ENCODE data around the gene ERG. TPM values are rescaled to one million over a fixed set of nuclear protein-coding genes. Genes with fewer than 3 reads are reported as not detected.

ERG gene
- total and polyA plus RNA-seq, 4 donors: 3.3 to 6.0 (median 4.1) TPM

- no peak overlapping the region for H3K4me3 ChIP-seq (ENCODE audit: low read depth in 1 of 3, low read length in 3 of 3)
- H3K27ac ChIP-seq (ENCODE audit: low read depth in 1 of 2, low read length in 2 of 2): no peak overlapping the region
- H3K36me3 ChIP-seq (ENCODE audit: control insufficient read depth in 4 of 4, insufficient read depth in 3 of 4, low read depth in 1 of 4, low read length in 3 of 4): no peaks in the 10 kb centered on the region
- DNase-seq (ENCODE audit: low spot score): no peak
- peaks cover 0 to 12% (median 1%) of the 10 kb centered on the region in 4 donors for H3K27me3 ChIP-seq (ENCODE audit: control insufficient read depth in 4 of 4, insufficient read depth in 4 of 4, low read length in 3 of 4)
- 81% methylated on average over 8 of the region's 8 CpGs for WGBS
- no peak overlapping the region for H3K9ac ChIP-seq (ENCODE audit: low read depth in 1 of 2, low read length in 2 of 2)
- H3K4me1 ChIP-seq (ENCODE audit: control insufficient read depth in 4 of 4, insufficient read depth in 4 of 4, low read length in 3 of 4): no peaks in the 10 kb centered on the region
- H3K9me3 ChIP-seq (ENCODE audit: control insufficient read depth in 4 of 4, low read length in 3 of 4): no peaks in the 10 kb centered on the region
- TF ChIP-seq JUND (IDR thresholded peaks at IDR 0.05) (no peak), HNF4G (IDR thresholded peaks at IDR 0.05) (no peak), TAF1 (conservative IDR thresholded peaks at IDR 0.05) (no peak), GABPA (IDR thresholded peaks at IDR 0.05 in 1 of 2, conservative IDR thresholded peaks at IDR 0.05 in 1 of 2) (no peak), MAX (IDR thresholded peaks at IDR 0.05) (no peak), FOXA1 (IDR thresholded peaks at IDR 0.05) (no peak), ATF3 (IDR thresholded peaks at IDR 0.05) (no peak), FOXA2 (IDR thresholded peaks at IDR 0.05) (no peak)
These were observed 29.5 kb upstream of the ERG start for GRCh38 chr21:38527737-38528136.

- Histone ChIP-seq H3K27me3 (ENCODE audit: control insufficient read depth in 4 of 4, insufficient read depth in 4 of 4, low read length in 3 of 4) (peaks cover 0 to 12% (median 4%) of the 10 kb centered on the region in 4 donors), H3K9ac (ENCODE audit: low read depth in 1 of 2, low read length in 2 of 2) (no peak overlapping the region), H3K27ac (ENCODE audit: low read depth in 1 of 2, low read length in 2 of 2) (no peak overlapping the region), H3K4me3 (ENCODE audit: low read depth in 1 of 3, low read length in 3 of 3) (no peak overlapping the region), H3K9me3 (ENCODE audit: control insufficient read depth in 4 of 4, low read length in 3 of 4) (no peaks in the 10 kb centered on the region), H3K4me1 (ENCODE audit: control insufficient read depth in 4 of 4, insufficient read depth in 4 of 4, low read length in 3 of 4) (no peaks in the 10 kb centered on the region), H3K36me3 (ENCODE audit: control insufficient read depth in 4 of 4, insufficient read depth in 3 of 4, low read depth in 1 of 4, low read length in 3 of 4) (no peaks in the 10 kb centered on the region)
- TF ChIP-seq RAD21 (IDR thresholded peaks at IDR 0.05) (no peak), HNF4A (conservative IDR thresholded peaks at IDR 0.05) (no peak), ZBTB33 (IDR thresholded peaks at IDR 0.05) (no peak), FOXA2 (IDR thresholded peaks at IDR 0.05) (no peak), TAF1 (conservative IDR thresholded peaks at IDR 0.05) (no peak), SP1 (IDR thresholded peaks at IDR 0.05) (no peak), ATF3 (IDR thresholded peaks at IDR 0.05) (no peak), NR2F2 (IDR thresholded peaks at IDR 0.05) (no peak), JUND (IDR thresholded peaks at IDR 0.05) (no peak), FOXA1 (IDR thresholded peaks at IDR 0.05) (no peak), REST (IDR thresholded peaks at IDR 0.05) (no peak), HNF4G (IDR thresholded peaks at IDR 0.05) (no peak), MAX (IDR thresholded peaks at IDR 0.05) (no peak), EGR1 (IDR thresholded peaks at IDR 0.05; ENCODE audit: low read depth in 2 of 2) (no peak), GABPA (IDR thresholded peaks at IDR 0.05 in 1 of 2, conservative IDR thresholded peaks at IDR 0.05 in 1 of 2) (no peak)
- no peak for DNase-seq (ENCODE audit: low spot score)
- WGBS: 87% methylated on average over 9 of the region's 9 CpGs
These were observed 27.2 kb upstream of the ERG start for GRCh38 chr21:38525454-38525853.
